IMR-90 (cell line): ENCODE results near the gene SDHB. TPM values are rescaled to one million over a fixed set of nuclear protein-coding genes. Genes with fewer than 3 reads are reported as not detected.

Source experiments
- ATAC-seq: fragments of 200-7000 bp; cut with Tn5 transposase; 2 replicates; pipeline ENCODE4 v1.9.1; 2020; ENCODE audit warnings: low read depth, mild to moderate bottlenecking, moderate library complexity
- BruUV-seq: library from RNA; stranded (reverse); fragments of 400-500 nt; replicated peaks from 2 replicates; lab custom pipeline; 2021; lab: Mats Ljungman, UMichigan
- CTCF ChIA-PET: fragments of 300-600 bp; formaldehyde crosslinking; extraction: SDS; loops from one replicate; lab custom pipeline; 2021; ENCODE audit warnings: antibody characterized with exemption; lab: Yijun Ruan, JAX
- POLR2A ChIA-PET: fragments of 300-600 bp; sonication (Branson Sonifier 250); formaldehyde crosslinking; loops from one replicate; lab custom pipeline; 2022; ENCODE audit warnings: antibody characterized with exemption; ENCODE audit not compliant: unreplicated experiment; lab: Charles Lee
- DNase-seq: peaks from one replicate; pipeline ENCODE4 v3.0.0; 2013
- H2AFZ ChIP-seq: replicated peaks from 2 replicates; pipeline ENCODE3; 2013; ENCODE audit warnings: low read length, mild to moderate bottlenecking; ENCODE audit not compliant: poor library complexity
- H2AK5ac ChIP-seq: 2 replicates; pipeline ENCODE4 v1.6.1; 2013; ENCODE audit warnings: low read depth, low read length, inconsistent platforms
- H2AK9ac ChIP-seq: replicated peaks from 2 replicates; pipeline ENCODE3; 2013; ENCODE audit warnings: mild to moderate bottlenecking, low read depth, low read length, moderate library complexity; ENCODE audit not compliant: poor library complexity
- H2BK120ac ChIP-seq: 2 replicates; pipeline ENCODE4 v1.6.1; 2013; ENCODE audit warnings: low read depth, low read length, inconsistent platforms
- H2BK15ac ChIP-seq: 3 replicates; pipeline ENCODE4 v1.6.1; 2013; ENCODE audit warnings: low read depth, low read length, inconsistent platforms
- H2BK20ac ChIP-seq: 2 replicates; pipeline ENCODE4 v1.6.1; 2013; ENCODE audit warnings: low read depth, mild to moderate bottlenecking, inconsistent platforms, low read length, moderate library complexity
- H2BK5ac ChIP-seq: 2 replicates; pipeline ENCODE4 v1.6.1; 2013; ENCODE audit warnings: mild to moderate bottlenecking, low read depth, low read length, inconsistent platforms; ENCODE audit not compliant: poor library complexity, severe bottlenecking
- H3K14ac ChIP-seq: replicated peaks from 2 replicates; pipeline ENCODE4 v1.6.1; 2013; ENCODE audit warnings: low read depth, low read length, inconsistent platforms
- H3K18ac ChIP-seq: 2 replicates; pipeline ENCODE4 v1.6.1; 2013; ENCODE audit warnings: low read depth, low read length, control low read depth
- H3K23ac ChIP-seq: 2 replicates; pipeline ENCODE4 v1.6.1; 2013; ENCODE audit warnings: low read depth, low read length, inconsistent platforms
- H3K27ac ChIP-seq: 2 replicates; pipeline ENCODE4 v1.5.1; 2013; ENCODE audit warnings: mild to moderate bottlenecking, control low read depth, low read length; ENCODE audit not compliant: insufficient read depth
- H3K27me3 ChIP-seq: 2 replicates; pipeline ENCODE4 v1.6.1; 2013; ENCODE audit warnings: low read length; ENCODE audit not compliant: control insufficient read depth, insufficient read depth
- H3K36me3 ChIP-seq: 2 replicates; pipeline ENCODE4 v1.6.1; 2013; ENCODE audit warnings: low read length, mixed read lengths; ENCODE audit not compliant: control insufficient read depth, insufficient read depth
- H3K4ac ChIP-seq: 2 replicates; pipeline ENCODE4 v1.6.1; 2013; ENCODE audit warnings: low read depth, low read length, inconsistent platforms
- H3K4me1 ChIP-seq: 2 replicates; pipeline ENCODE4 v1.6.1; 2013; ENCODE audit warnings: low read length, mixed read lengths; ENCODE audit not compliant: control insufficient read depth, insufficient read depth
- H3K4me2 ChIP-seq: 2 replicates; pipeline ENCODE4 v1.6.1; 2013; ENCODE audit warnings: low read depth, mild to moderate bottlenecking, control low read depth, low read length, moderate library complexity
- H3K4me3 ChIP-seq: 2 replicates; pipeline ENCODE4 v1.5.1; 2013; ENCODE audit warnings: low read depth, mild to moderate bottlenecking, control low read depth, low read length, moderate library complexity; ENCODE audit not compliant: insufficient read depth
- H3K56ac ChIP-seq: 2 replicates; pipeline ENCODE4 v1.6.1; 2013; ENCODE audit warnings: low read length, inconsistent platforms; ENCODE audit not compliant: insufficient read depth; ENCODE audit errors: extremely low read depth
- H3K79me1 ChIP-seq, 2 experiments: 2 replicates each; pipeline ENCODE4 v1.6.1; 2013; ENCODE audit warnings: low read length in 2 of 2, inconsistent platforms in 1 of 2, low read depth in 1 of 2
- H3K9ac ChIP-seq: 2 replicates; pipeline ENCODE4 v1.6.1; 2013; ENCODE audit warnings: low read depth, low read length, control low read depth
- H3K9me1 ChIP-seq: 2 replicates; pipeline ENCODE4 v1.6.1; 2013; ENCODE audit warnings: low read length, inconsistent platforms; ENCODE audit not compliant: insufficient read depth
- H3K9me3 ChIP-seq: 2 replicates; pipeline ENCODE4 v1.6.1; 2013; ENCODE audit warnings: low read length; ENCODE audit not compliant: control insufficient read depth, insufficient read depth
- H4K20me1 ChIP-seq: 2 replicates; pipeline ENCODE4 v1.6.1; 2013; ENCODE audit warnings: low read length, inconsistent platforms; ENCODE audit not compliant: insufficient read depth
- H4K5ac ChIP-seq: 2 replicates; pipeline ENCODE4 v1.6.1; 2013; ENCODE audit warnings: mild to moderate bottlenecking, low read depth, low read length, control low read depth
- H4K8ac ChIP-seq, 2 experiments: 2 replicates each; pipeline ENCODE4 v1.6.1; 2013; ENCODE audit warnings: low read depth in 2 of 2, low read length in 2 of 2, control low read depth in 1 of 2, inconsistent platforms in 1 of 2
- H4K91ac ChIP-seq: 2 replicates; pipeline ENCODE4 v1.6.1; 2013; ENCODE audit warnings: low read depth, low read length, inconsistent platforms; ENCODE audit not compliant: insufficient read depth
- BHLHE40 ChIP-seq: fragments of 150-350 bp; IDR thresholded peaks from 2 replicates; pipeline ENCODE4 v1.6.1; 2016; ENCODE audit warnings: mild to moderate bottlenecking, low read depth, low read length
- MAZ ChIP-seq: IDR thresholded peaks from 2 replicates; pipeline ENCODE4 v1.6.1; 2012; ENCODE audit warnings: low read depth, mild to moderate bottlenecking, low read length, improper control_type of control experiment, moderate library complexity, borderline replicate concordance
- RCOR1 ChIP-seq: IDR thresholded peaks from 2 replicates; pipeline ENCODE4 v1.6.1; 2012; ENCODE audit warnings: mild to moderate bottlenecking, low read length, improper control_type of control experiment; ENCODE audit not compliant: insufficient replicate concordance
- USF2 ChIP-seq: fragments of 150-350 bp; IDR thresholded peaks from 2 replicates; pipeline ENCODE4 v1.6.1; 2017; ENCODE audit warnings: mild to moderate bottlenecking, antibody characterized with exemption, low read length, low read depth
- WGBS, 2 experiments: methylation state at CpG; one replicate each; pipeline versions ENCODE4 v1.1.5 to v1.1.7; 2013; ENCODE audit warnings: missing lambda C conversion rate in 2 of 2; ENCODE audit not compliant: insufficient read length in 1 of 2; ENCODE audit errors: extremely low coverage in 2 of 2; 5-methylcytosine and 5-hydroxymethylcytosine counted together
- dilution Hi-C: fragments of 300-500 bp; cut with HindIII; formaldehyde crosslinking; loops from one replicate; pipeline ENCODE4 v1.14.3; 2018; ENCODE audit warnings: low sequenced_read_pairs; ENCODE audit not compliant: unreplicated experiment
- in situ Hi-C: fragments of 300-500 bp; cut with MboI; formaldehyde crosslinking; loops from 3 replicates; pipeline ENCODE4 v1.14.3; 2019; ENCODE audit warnings: low sequenced_read_pairs, inconsistent platforms, mixed read lengths
- intact Hi-C: fragments of 100-400 bp; cut with micrococcal nuclease; formaldehyde crosslinking; loops from 2 replicates; pipeline ENCODE4 v1.10.0; 2022
- polyA plus RNA-seq, 3 experiments: library from polyadenylated mRNA; depleted of rRNA; stranded (reverse); fragments of >200 nt; gene quantifications; 2 replicates each; pipeline ENCODE4 v1.2.3, GENCODE V29; 2012; ENCODE audit warnings: low replicate concordance in 1 of 3
- total RNA-seq: library from RNA; depleted of rRNA; stranded (reverse); fragments of >200 nt; gene quantifications from 2 replicates; pipeline ENCODE4 v1.2.3, GENCODE V29; 2012

SDHB gene
- total and polyA plus RNA-seq, 2 of the 4 experiments (the other 2 are of a cell fraction): 122 to 206 TPM

- Histone ChIP-seq H4K5ac (no peak overlapping the region), H3K4me3 (no peak overlapping the region), H3K4me2 (no peak overlapping the region), H4K91ac (no peak overlapping the region), H3K27me3 (no peaks in the 10 kb centered on the region), H3K4ac (no peak overlapping the region), H3K14ac (no peak overlapping the region), H3K9ac (no peak overlapping the region), H3K23ac (no peak overlapping the region), H2AK9ac (no peak overlapping the region), H3K36me3 (peaks cover 6% of the 10 kb centered on the region), H3K4me1 (no peaks in the 10 kb centered on the region), H2BK20ac (no peak overlapping the region), H3K18ac (no peak overlapping the region), H4K8ac (no peak overlapping the region), H3K79me1 (no peaks in the 10 kb centered on the region), H3K56ac (no peak overlapping the region), H3K9me1 (no peaks in the 10 kb centered on the region), H2BK15ac (no peak overlapping the region), H3K27ac (no peak overlapping the region), H2BK120ac (no peak overlapping the region), H4K20me1 (no peaks in the 10 kb centered on the region; the same call in 1 of the 2 replicates), H2AFZ (no peak overlapping the region), H3K9me3 (no peaks in the 10 kb centered on the region), H2BK5ac (no peak overlapping the region), H2AK5ac (no peak overlapping the region)
- TF ChIP-seq USF2 (no peak), BHLHE40 (no peak), RCOR1 (no peak), MAZ (no peak)
- in situ Hi-C loops: no loop called here
- intact Hi-C loops: no loop called here
- ATAC-seq: no peak
- ChIA-PET CTCF (no interaction called here), POLR2A (no interaction called here)
- whole genome bisulfite sequencing, 2 experiments: 100% methylated on average over 4 of the region's 14 CpGs; no CpG with 5 or more reads in 1 of the 2 experiments
- BruUV-seq: no TSS peak
- no peak for DNase-seq
- dilution Hi-C loops: no loop called here
Observed at GRCh38 chr1:16996845-16997244, 57.0 kb downstream of the SDHB start.
